Neural cell (in vitro differentiated cells): ENCODE data around the gene CATSPERB. TPM values are rescaled to one million over a fixed set of nuclear protein-coding genes. Genes with fewer than 3 reads are reported as not detected.

Source experiments
- H2AFZ ChIP-seq: fragments of 200-600, 300-800 bp; sonication (generic), shearing (Covaris generic); 2 replicates; pipeline ENCODE4 v1.6.0; 2014; ENCODE audit warnings: low read depth, mild to moderate bottlenecking, antibody characterized with exemption, low read length, moderate library complexity
- H3F3A ChIP-seq: fragments of 200-600 bp; shearing (Covaris generic); 2 replicates; pipeline ENCODE4 v1.6.1; 2016; ENCODE audit warnings: mild to moderate bottlenecking, moderate library complexity, mixed read lengths, antibody characterized with exemption, low read length; ENCODE audit not compliant: insufficient read depth, poor library complexity, severe bottlenecking
- H3K27ac ChIP-seq: fragments of 200-600, 300-800 bp; sonication (generic), shearing (Covaris generic); 2 replicates; pipeline ENCODE4 v1.5.1; 2014; ENCODE audit warnings: mild to moderate bottlenecking, low read length, moderate library complexity
- H3K27me3 ChIP-seq: fragments of 300-800, 200-600 bp; sonication (generic), shearing (Covaris generic); 2 replicates; pipeline ENCODE4 v1.6.0; 2014; ENCODE audit warnings: mild to moderate bottlenecking, low read depth, low read length, moderate library complexity; ENCODE audit not compliant: insufficient read depth
- H3K36me3 ChIP-seq: fragments of 300-800, 200-600 bp; sonication (generic), shearing (Covaris generic); 2 replicates; pipeline ENCODE4 v1.5.1; 2014; ENCODE audit warnings: mild to moderate bottlenecking, antibody characterized with exemption, low read length, moderate library complexity; ENCODE audit not compliant: insufficient read depth
- H3K4me2 ChIP-seq: fragments of 300-800, 200-600 bp; sonication (generic), shearing (Covaris generic); 2 replicates; pipeline ENCODE4 v1.6.0; 2014; ENCODE audit warnings: mild to moderate bottlenecking, low read length
- H3K4me3 ChIP-seq: fragments of 300-800, 200-600 bp; sonication (generic), shearing (Covaris generic); 2 replicates; pipeline ENCODE4 v1.5.1; 2014; ENCODE audit warnings: mild to moderate bottlenecking, low read length, moderate library complexity
- H3K79me2 ChIP-seq: fragments of 200-600 bp; shearing (Covaris generic); replicated peaks from 2 replicates; pipeline ENCODE4 v1.6.0; 2014; ENCODE audit warnings: mild to moderate bottlenecking, low read length, moderate library complexity; ENCODE audit not compliant: insufficient read depth
- H3K9ac ChIP-seq: fragments of 300-800, 200-600 bp; sonication (generic), shearing (Covaris generic); 2 replicates; pipeline ENCODE4 v1.6.1; 2016; ENCODE audit warnings: mild to moderate bottlenecking, low read length, mixed read lengths
- H3K9me2 ChIP-seq: fragments of 200-600 bp; shearing (Covaris generic); 2 replicates; pipeline ENCODE4 v1.6.1; 2016; ENCODE audit warnings: mild to moderate bottlenecking, low read length, mixed read lengths; ENCODE audit not compliant: insufficient read depth
- H3K9me3 ChIP-seq: fragments of 200-600, 300-800 bp; sonication (generic), shearing (Covaris generic); 2 replicates; pipeline ENCODE4 v1.6.1; 2016; ENCODE audit warnings: mild to moderate bottlenecking, mixed run types, low read length, moderate library complexity, mixed read lengths
- H4K20me1 ChIP-seq: fragments of 200-600 bp; shearing (Covaris generic); 2 replicates; pipeline ENCODE4 v1.6.1; 2016; ENCODE audit warnings: mild to moderate bottlenecking, mixed run types; ENCODE audit not compliant: insufficient read depth
- CTCF ChIP-seq: fragments of 450-650 bp; IDR thresholded peaks from 2 replicates; pipeline ENCODE4 v1.5.1; 2014; ENCODE audit warnings: antibody characterized with exemption, mild to moderate bottlenecking, moderate library complexity; ENCODE audit not compliant: poor library complexity, severe bottlenecking
- EP300 ChIP-seq: fragments of 450-650 bp; conservative IDR thresholded peaks from 2 replicates; pipeline ENCODE4 v1.6.1; 2014; ENCODE audit warnings: antibody characterized with exemption, mild to moderate bottlenecking, moderate library complexity; ENCODE audit not compliant: poor library complexity, severe bottlenecking
- EZH2 ChIP-seq: fragments of 200-600, 300-800 bp; shearing (Covaris generic), sonication (generic); IDR thresholded peaks from 2 replicates; pipeline ENCODE4 v1.6.1; 2014; ENCODE audit warnings: antibody characterized with exemption, low read length, borderline replicate concordance, mild to moderate bottlenecking; ENCODE audit not compliant: insufficient read depth, poor library complexity, severe bottlenecking
- MXI1 ChIP-seq: fragments of 450-650 bp; conservative IDR thresholded peaks from 2 replicates; pipeline ENCODE4 v1.6.1; 2014; ENCODE audit warnings: antibody characterized with exemption, mild to moderate bottlenecking; ENCODE audit not compliant: poor library complexity, severe bottlenecking
- POLR2AphosphoS5 ChIP-seq: IDR thresholded peaks from 2 replicates; pipeline ENCODE4 v1.6.1; 2012
- RAD21 ChIP-seq: fragments of 450-650 bp; conservative IDR thresholded peaks from 2 replicates; pipeline ENCODE4 v1.6.1; 2014; ENCODE audit warnings: antibody characterized with exemption, mild to moderate bottlenecking, moderate library complexity
- REST ChIP-seq: IDR thresholded peaks from 2 replicates; pipeline ENCODE4 v1.6.1; 2012; ENCODE audit warnings: borderline replicate concordance
- SMC3 ChIP-seq: fragments of 450-650 bp; conservative IDR thresholded peaks from 2 replicates; pipeline ENCODE4 v1.6.1; 2014; ENCODE audit warnings: antibody characterized with exemption, mild to moderate bottlenecking, moderate library complexity; ENCODE audit not compliant: poor library complexity
- TAF1 ChIP-seq: IDR thresholded peaks from 2 replicates; pipeline ENCODE4 v1.6.1; 2012; ENCODE audit warnings: low read depth
- polyA plus RNA-seq: library from polyadenylated mRNA; depleted of rRNA; stranded (reverse); fragments of >200 nt; gene quantifications from 2 replicates; pipeline ENCODE4 v1.2.3, GENCODE V29; 2014

The CATSPERB gene
- polyA plus RNA-seq, 1 donor from 2014 or later, result not detected

GRCh38 chr14:91708795-91709194 is 23.1 kb downstream of the CATSPERB start:
- no peaks in the 10 kb centered on the region for H3F3A ChIP-seq
- no peak overlapping the region for H3K9ac ChIP-seq
- H3K9me2 ChIP-seq, result no peaks in the 10 kb centered on the region
- H3K4me2 ChIP-seq, result no peak overlapping the region
- H3K79me2 ChIP-seq, result no peaks in the 10 kb centered on the region
- H4K20me1 ChIP-seq, result no peaks in the 10 kb centered on the region
- H3K27me3 ChIP-seq, result no peaks in the 10 kb centered on the region
- no peak for TF ChIP-seq CTCF
- TF ChIP-seq SMC3, result no peak
- TF ChIP-seq MXI1, result no peak
- no peak for TF ChIP-seq RAD21
- TF ChIP-seq TAF1, result no peak
- no peak for TF ChIP-seq REST
- TF ChIP-seq POLR2AphosphoS5, result no peak
- no peak for TF ChIP-seq EZH2
- TF ChIP-seq EP300, result no peak
- H2AFZ ChIP-seq, result no peak overlapping the region
- H3K4me3 ChIP-seq, result no peak overlapping the region
- H3K9me3 ChIP-seq, result no peaks in the 10 kb centered on the region
- no peak overlapping the region for H3K27ac ChIP-seq
- H3K36me3 ChIP-seq, result no peaks in the 10 kb centered on the region

GRCh38 chr14:91706996-91707395 is 24.9 kb downstream of the CATSPERB start:
- no peaks in the 10 kb centered on the region for H3K27me3 ChIP-seq
- no peaks in the 10 kb centered on the region for H3F3A ChIP-seq
- no peaks in the 10 kb centered on the region for H3K9me2 ChIP-seq
- H3K79me2 ChIP-seq, result no peaks in the 10 kb centered on the region
- H4K20me1 ChIP-seq, result no peaks in the 10 kb centered on the region
- H3K27ac ChIP-seq, result no peak overlapping the region
- H3K9ac ChIP-seq, result no peak overlapping the region
- no peaks in the 10 kb centered on the region for H3K36me3 ChIP-seq
- H3K4me3 ChIP-seq, result no peak overlapping the region
- TF ChIP-seq POLR2AphosphoS5 (no peak), RAD21 (no peak), EP300 (no peak), CTCF (no peak), MXI1 (no peak), SMC3 (no peak), EZH2 (no peak), REST (no peak), TAF1 (no peak)
- no peak overlapping the region for H3K4me2 ChIP-seq
- H3K9me3 ChIP-seq, result no peaks in the 10 kb centered on the region
- H2AFZ ChIP-seq, result no peak overlapping the region
